Fibroblast of skin of abdomen (primary cell): ENCODE measurements around the gene FDPS. TPM values are rescaled to one million over a fixed set of nuclear protein-coding genes. Genes with fewer than 3 reads are reported as not detected.

Experiments
- DNase-seq: peaks from one replicate; pipeline ENCODE4 v3.0.0-alpha.2; 2013
- polyA plus RNA-seq, 2 experiments: library from polyadenylated mRNA; unstranded; fragments of 120-200 nt; gene quantifications; one replicate each; pipeline ENCODE4 v1.2.1, GENCODE V29; 2013; ENCODE audit not compliant: insufficient read length in 2 of 2

The FDPS gene
- polyA plus RNA-seq (2013, experiment 1 of 2; ENCODE audit: insufficient read length) = 127 TPM
- 133 TPM for polyA plus RNA-seq (2013, experiment 2 of 2; ENCODE audit: insufficient read length)

GRCh38 chr1:155308493-155309422 is at the start of gene FDPS:
TSS of gene FDPS (plus strand) at chr1:155308866. CDS start at chr1:155309790, 924 bp downstream.
- DNase-seq = peak; percentile 99

- DNase-seq = no peak
Observed at GRCh38 chr1:155260276-155260675, 48.4 kb upstream of the FDPS start.

- DNase-seq = no peak
Observed at GRCh38 chr1:155261493-155261851, 47.2 kb upstream of the FDPS start.

- peak; percentile 98 for DNase-seq
Observed at GRCh38 chr1:155261852-155262673, 46.6 kb upstream of the FDPS start, which contains the start of gene SCAMP3. TSS of gene SCAMP3 (minus strand) at chr1:155262360. CDS start at chr1:155262151, 209 bp downstream.

GRCh38 chr1:155263067-155263466 is 45.6 kb upstream of the FDPS start:
- no peak for DNase-seq

- DNase-seq = no peak
Observed at GRCh38 chr1:155266553-155266952, 42.1 kb upstream of the FDPS start.

GRCh38 chr1:155267373-155267772 is 41.3 kb upstream of the FDPS start:
- DNase-seq = no peak

- DNase-seq = no peak
Observed at GRCh38 chr1:155268630-155269029, 40.0 kb upstream of the FDPS start.

GRCh38 chr1:155269381-155269780 is 39.3 kb upstream of the FDPS start:
- DNase-seq = no peak

- DNase-seq = peak; percentile 50
Observed at GRCh38 chr1:155272466-155273342, 36.0 kb upstream of the FDPS start.

- peak; percentile 95 for DNase-seq
Observed at GRCh38 chr1:155273343-155274245, 35.1 kb upstream of the FDPS start, which contains the start of gene CLK2. TSS of gene CLK2 (minus strand) at chr1:155273504. CDS start at chr1:155270977, 2,527 bp downstream.

GRCh38 chr1:155277070-155277901 is 31.4 kb upstream of the FDPS start, which contains the start of gene HCN3:
TSS of gene HCN3 (plus strand) at chr1:155277463. CDS start at chr1:155277591, 128 bp downstream.
- DNase-seq = peak; percentile 93

- DNase-seq = peak; percentile 16
Observed at GRCh38 chr1:155277902-155278688, 30.6 kb upstream of the FDPS start.

GRCh38 chr1:155278689-155279160 is 29.9 kb upstream of the FDPS start:
- no peak for DNase-seq

- no peak for DNase-seq
Observed at GRCh38 chr1:155279268-155279667, 29.4 kb upstream of the FDPS start.

GRCh38 chr1:155282488-155283091 is 26.1 kb upstream of the FDPS start:
- DNase-seq = no peak

- DNase-seq = no peak
Observed at GRCh38 chr1:155284476-155284875, 24.2 kb upstream of the FDPS start.

- no peak for DNase-seq
Observed at GRCh38 chr1:155285063-155285462, 23.6 kb upstream of the FDPS start.
